ENCODE data around the gene RSPH9.
"Not testable (repeated sequence)": the region's sequence is repeated elsewhere in the genome, so short reads cannot be mapped to it uniquely, and the experiment has no call there.

The RSPH9 gene

DNA sequence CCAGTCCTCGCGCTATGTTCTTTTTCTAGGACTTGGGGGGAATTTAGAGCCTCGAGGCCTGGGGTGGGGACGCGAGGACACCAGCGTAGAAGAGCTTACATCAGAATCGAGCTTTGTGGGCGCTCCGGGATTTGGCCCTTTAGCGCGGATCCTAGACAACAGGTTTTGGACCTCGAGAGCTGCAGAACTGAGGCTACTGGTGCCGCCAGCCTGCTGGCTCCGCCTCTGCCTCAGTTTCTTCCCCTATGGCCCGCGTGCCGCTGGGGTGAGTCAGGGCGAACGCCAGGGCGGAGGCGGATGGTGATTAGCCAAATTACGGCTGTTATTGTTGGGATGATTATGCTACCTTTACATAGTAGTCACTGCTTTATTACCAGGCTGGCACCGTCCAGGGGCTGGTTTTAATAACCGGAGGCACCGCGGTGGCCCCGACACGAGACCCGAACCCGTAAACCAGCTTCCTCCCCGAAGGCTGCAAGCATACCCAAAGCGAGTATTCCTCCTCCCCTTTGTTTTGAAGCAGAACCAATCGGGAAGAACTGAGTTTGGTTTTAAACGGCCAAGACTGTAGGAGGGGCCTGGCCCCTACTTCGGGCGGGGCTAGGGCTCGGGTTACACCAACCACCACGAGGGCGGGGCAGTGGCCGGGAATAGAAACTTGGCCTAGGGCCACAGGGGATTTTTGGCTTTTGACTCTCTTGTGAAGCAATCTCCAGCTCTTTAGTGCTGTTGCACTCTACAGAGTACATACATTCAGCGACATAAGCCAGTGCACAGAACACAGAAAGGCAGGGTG lies 15.1 kb upstream of the RSPH9 start:
- peak; percentile 94 for DNase-seq

DNA sequence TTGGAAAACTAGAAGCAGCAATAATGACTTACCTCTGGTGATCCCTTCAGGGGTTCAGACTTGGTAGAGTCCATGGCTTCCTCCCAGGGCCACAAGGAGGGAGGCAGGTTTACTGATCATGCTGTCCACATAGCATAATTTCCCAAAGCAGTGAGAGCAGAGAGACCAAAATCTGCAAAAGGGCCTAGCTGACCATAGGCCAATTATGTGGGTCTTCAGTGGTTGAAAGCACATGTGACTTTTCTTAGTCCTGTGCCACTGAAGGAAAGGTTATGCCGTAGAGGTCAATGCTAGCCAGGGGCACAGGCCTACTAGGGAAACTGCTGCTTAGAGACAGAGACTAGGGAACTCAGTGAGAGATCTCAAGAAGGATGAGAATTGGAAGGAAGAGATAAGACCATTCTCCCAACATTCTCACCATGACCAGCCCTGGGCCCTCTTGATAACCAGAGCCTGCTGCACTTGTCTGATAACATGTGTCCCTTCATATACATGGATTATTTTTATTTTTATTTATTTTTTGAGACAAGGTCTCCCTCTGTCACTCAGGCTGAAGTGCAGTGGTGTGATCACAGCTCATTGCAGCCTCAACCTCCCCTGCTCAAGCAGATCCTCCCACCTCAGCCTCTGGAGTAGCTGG lies 13.7 kb upstream of the RSPH9 start:
- DNase-seq = no peak

GRCh38 chr6:43633002-43633401 lies 11.8 kb upstream of the RSPH9 start:
- not testable (repeated sequence) for DNase-seq

DNA sequence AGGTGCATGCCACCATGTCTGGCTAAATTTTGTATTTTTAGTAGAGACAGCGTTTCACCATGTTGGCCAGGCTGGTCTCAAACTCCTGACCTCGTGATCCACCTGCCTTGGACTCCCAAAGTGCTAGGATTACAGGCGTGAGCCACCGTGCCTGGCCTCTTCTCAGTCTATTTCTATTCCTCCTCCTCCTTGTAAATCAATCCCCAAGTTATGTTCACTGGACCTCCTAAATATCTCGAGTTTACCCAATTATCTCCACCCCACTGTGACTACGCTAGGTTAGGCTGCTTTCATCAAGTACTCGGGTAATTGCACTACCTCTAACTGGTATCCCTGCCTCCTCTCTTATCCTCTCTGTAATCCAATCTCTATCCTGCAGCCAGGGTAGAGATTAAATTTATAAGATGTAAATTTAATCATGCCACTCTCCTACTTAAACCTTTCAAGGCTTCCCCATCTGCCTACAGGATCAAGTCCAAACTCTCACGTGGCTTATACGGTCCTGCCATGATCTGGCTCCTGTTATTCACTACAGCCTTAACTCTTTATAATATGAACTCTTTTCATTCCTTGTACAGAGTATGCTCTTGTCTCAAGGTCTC lies 10.0 kb upstream of the RSPH9 start:
- no peak for DNase-seq

DNA sequence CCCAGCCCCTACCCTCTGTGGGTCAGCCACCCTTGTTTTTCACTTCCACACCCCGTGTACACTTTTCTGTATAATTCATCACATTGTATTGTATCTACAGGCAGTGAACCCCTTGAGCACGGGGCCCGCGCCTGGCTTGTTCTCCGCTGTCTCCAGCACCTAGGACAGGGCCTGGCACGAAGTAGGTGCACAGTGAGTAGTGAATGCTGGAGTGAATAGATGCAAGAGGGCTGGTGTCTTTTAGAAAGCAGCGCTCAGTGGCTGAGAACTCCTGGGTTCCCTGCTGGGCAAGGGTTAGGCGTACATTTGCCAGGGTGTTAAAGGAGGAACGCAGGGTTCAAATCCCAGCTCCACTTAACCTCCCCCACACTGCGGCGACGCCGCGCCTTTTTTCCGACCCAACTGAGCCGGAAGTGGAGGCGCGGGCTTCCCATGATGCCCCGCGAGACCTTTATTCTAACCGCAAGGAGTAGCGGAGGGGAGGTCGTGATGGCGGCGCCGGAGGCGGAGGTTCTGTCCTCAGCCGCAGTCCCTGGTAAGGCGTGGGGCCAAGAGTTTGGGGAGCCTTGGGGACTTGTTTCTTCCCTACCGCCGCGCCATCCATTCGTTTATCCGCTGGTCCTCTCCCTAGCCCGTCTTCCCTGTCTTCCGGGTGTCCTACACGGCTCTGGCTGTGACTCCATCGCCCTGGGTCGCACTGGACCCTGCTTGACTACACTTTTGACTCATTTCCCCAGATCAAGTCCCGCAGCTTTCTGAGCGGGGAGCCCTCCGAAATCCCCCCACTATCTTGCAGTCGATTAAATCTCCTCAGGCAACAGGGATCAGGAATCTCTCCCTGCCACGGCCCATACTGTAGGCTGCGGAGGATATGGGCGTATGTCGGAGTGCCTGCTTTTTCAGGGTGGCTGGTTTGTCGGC lies 9.2 kb upstream of the RSPH9 start, which contains the start of gene MAD2L1BP:
TSS of gene MAD2L1BP (plus strand) at position 454 of the 921 bp plus-strand sequence. CDS start at position 490, 36 bp downstream.
- DNase-seq = peak; percentile 43

DNA sequence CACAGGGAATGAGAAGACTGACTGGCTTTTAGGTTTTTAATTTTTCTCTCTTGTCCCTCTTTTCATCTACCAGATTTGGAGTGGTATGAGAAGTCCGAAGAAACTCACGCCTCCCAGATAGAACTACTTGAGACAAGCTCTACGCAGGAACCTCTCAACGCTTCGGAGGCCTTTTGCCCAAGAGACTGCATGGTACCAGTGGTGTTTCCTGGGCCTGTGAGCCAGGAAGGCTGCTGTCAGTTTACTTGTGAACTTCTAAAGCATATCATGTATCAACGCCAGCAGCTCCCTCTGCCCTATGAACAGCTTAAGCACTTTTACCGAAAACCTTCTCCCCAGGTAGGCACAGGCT lies 8.6 kb upstream of the RSPH9 start:
- no peak for DNase-seq

DNA sequence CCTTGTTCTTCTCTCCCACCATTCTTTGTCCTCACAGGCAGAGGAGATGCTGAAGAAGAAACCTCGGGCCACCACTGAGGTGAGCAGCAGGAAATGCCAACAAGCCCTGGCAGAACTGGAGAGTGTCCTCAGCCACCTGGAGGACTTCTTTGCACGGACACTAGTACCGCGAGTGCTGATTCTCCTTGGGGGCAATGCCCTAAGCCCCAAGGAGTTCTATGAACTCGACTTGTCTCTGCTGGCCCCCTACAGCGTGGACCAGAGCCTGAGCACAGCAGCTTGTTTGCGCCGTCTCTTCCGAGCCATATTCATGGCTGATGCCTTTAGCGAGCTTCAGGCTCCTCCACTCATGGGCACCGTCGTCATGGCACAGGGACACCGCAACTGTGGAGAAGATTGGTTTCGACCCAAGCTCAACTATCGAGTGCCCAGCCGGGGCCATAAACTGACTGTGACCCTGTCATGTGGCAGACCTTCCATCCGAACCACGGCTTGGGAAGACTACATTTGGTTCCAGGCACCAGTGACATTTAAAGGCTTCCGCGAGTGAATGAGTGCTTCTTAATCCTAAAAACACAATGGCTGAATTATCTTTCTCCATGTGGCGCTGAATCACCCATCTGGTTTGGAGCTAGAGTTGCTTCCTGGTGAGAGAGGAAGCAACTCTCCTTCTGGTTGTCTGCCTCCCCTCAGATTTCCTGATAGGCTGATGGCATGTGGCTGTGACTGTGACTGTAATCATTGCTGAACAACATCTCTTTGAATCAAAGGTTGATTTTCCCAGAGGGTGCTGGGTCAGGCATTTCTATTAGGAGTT lies 4.6 kb upstream of the RSPH9 start:
- DNase-seq = no peak

- DNase-seq = no peak
Measured at GRCh38 chr6:43645613-43645964, 753 bp downstream of the RSPH9 start.

DNA sequence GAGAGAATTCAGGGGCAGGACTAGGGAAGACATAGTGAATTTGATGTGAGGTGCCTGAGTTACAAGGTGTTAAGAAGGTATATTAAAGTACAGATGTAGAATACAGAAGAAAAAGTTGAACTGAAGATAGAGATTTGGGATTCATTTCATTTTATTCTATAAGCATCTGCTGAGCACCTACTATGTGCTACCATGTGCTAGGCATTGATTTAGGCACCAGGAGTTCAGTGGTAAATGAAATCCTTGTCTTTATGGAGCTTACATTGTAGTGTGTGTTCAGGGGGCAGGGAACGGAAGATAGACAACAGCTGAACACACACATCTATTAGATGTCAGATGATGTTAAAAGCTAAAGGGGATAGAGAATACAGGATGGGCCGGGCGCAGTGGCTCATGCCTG lies 2.8 kb downstream of the RSPH9 start:
- DNase-seq = no peak

DNA sequence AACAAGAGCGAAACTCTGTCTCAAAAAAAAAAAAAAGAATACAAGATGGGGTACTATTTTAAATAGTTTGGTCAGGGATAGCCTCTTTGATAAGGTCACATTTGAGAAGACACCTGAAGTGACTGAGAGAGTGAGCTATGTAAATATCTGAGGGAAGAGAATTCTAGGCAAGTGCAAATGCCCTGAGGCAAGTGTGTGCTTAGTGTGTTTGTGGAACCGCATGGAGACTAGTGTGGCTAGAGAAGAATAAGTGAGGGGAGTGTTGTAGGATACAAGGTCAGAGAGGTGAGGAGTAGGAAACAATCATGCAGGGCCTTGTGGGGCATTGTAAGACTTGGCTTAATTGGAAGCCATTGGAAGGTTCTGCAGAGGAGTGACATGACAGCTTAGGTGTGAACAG lies 3.4 kb downstream of the RSPH9 start:
- DNase-seq = no peak

DNA sequence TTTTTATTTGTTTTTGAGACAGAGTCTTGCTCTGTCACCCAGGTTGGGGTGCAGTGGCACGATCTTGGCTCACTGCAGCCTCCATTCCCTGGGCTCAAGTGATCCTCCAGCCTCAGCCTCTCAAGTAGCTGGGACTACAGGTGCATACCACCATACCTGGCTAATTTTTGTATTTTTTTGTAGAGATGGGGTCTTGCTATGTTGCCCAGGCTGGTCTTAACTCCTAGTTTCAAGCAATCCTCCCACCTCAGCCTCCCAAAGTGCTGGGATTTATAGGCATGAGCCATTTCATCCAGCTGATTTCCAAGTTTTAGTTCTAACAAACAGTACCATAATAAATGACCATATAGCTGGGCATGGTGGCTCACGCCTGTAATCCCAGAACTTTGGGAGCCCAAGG lies 8.0 kb downstream of the RSPH9 start:
- DNase-seq = not testable (repeated sequence)

- no peak for DNase-seq
Measured at GRCh38 chr6:43657221-43657802, 12.5 kb downstream of the RSPH9 start.

- DNase-seq = no peak
Measured at GRCh38 chr6:43658161-43658560, 13.3 kb downstream of the RSPH9 start.

- DNase-seq = not testable (repeated sequence)
Measured at GRCh38 chr6:43662948-43663347, 18.1 kb downstream of the RSPH9 start.

DNA sequence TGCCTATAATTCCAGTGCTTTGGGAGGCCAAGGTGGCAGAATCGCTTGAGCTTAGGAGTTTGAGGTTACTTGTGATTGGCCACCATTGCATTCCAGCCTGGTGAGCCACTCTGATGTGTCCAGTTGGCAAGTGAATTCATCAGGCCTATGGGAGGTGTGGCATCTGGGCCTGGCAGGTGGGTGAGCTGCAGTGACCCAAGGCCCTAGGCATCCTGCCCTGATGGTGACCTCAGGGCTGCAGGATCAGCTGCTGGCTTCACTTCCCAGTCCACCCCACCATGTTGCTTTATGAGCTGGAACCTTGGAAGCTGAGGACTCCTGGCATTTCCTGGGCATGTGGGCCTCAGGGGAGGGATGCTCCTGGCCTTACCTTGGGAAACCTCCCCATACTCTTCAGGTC lies 20.5 kb downstream of the RSPH9 start:
- no peak for DNase-seq

DNA sequence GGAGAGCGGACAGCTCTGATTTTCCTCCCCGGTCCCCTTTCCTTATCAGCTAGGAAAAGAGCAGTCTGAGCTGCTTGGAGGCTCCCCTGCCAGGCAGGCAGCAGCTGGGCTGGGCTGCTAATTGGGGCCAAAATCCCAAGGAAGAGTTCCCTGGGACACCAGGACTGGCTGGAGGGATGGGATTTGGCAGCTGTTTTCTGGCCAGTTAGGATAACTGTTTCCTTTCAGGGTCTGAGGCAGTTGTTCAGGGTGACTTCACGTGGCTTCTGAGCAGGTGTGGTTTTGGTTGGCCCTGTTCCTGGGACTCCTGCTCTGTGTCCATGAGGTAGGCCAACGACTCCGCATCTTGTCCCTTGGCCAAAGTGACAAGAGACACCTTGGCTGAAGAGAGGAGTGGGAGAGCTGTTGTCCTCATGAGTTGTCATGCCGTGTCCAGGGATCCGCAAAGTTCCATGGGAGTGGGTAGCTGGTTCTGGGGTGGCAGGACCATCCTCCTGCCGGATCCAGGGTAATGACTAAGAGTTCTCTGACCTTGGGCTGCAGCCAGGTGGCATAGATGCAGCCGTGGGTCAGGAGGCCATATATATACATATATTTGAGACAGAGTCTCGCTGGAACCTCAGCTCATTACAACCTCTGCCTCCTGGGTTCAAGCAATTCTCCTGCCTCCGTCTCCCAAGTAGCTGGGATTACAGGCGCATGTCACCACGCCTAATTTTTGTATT lies 21.5 kb downstream of the RSPH9 start:
- no peak for DNase-seq

DNA sequence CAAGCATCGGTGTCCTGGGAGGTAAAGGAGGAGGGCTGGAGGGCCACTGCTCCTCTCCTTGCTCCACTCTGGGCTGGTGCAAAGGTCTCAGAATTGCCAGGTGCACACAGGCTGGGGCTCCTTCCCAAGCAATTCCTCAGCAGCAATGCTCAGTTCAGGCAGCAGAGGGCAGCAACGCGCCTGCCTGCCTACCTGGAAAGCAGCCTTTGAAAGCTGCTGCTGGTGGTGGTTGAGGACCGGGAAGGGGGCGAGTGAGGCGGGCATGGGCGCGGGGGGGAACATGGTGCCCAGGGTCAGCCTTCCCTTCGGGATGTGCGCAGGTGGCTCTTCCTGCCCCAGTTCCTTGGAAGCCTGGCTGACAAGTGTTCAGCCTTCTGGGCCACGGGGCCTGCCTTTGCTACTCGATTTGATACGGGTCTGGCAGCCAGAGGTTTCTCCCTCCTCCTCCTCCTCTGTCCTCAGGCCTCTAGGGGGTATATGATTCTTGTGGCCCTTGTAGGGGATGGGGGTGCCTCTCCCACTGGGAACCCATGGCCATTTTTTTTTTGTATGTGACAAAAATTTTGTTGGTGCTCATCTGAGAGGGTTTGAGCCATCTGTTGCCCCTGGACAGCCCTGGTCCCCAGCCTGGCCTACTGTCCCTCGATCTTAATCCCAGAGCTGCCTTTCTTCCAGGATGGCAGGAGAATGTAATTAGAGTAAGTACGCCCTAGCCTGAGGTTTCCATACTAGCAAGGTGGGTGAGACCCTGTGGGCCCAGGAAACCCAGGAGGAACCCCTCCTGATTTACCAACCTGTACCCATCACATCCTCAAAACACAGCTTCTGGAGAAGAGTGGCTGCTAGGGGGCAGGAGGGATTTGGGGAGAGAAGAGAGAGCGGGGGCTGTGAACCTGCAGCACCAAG lies 22.7 kb downstream of the RSPH9 start:
- peak; percentile 39 for DNase-seq

- DNase-seq = peak; percentile 29
Measured at GRCh38 chr6:43668151-43669028, 23.6 kb downstream of the RSPH9 start.

All from NCI-H1694 treated with DMSO at 0.1 percent for 48 hours (cell line).